ENCODE results near the gene SMC1B. TPM values are rescaled to one million over a fixed set of nuclear protein-coding genes. Genes with fewer than 3 reads are reported as not detected.

Gene SMC1B
- total and polyA plus RNA-seq, 4 donors: 0.02 to 0.05 TPM; not detected in 2

- no peak for DNase-seq (ENCODE audit: low spot score)
- H3K27ac ChIP-seq (ENCODE audit: low read depth in 1 of 2, low read length in 2 of 2): no peak overlapping the region
- WGBS: 95% methylated on average over 13 of the region's 13 CpGs
- no peaks in the 10 kb centered on the region for H3K9me3 ChIP-seq (ENCODE audit: control insufficient read depth in 4 of 4, low read length in 3 of 4)
- H3K4me1 ChIP-seq (ENCODE audit: control insufficient read depth in 4 of 4, insufficient read depth in 4 of 4, low read length in 3 of 4): no peaks in the 10 kb centered on the region
- H3K4me3 ChIP-seq (ENCODE audit: low read depth in 1 of 3, low read length in 3 of 3): no peak overlapping the region
- no peak overlapping the region for H3K9ac ChIP-seq (ENCODE audit: low read depth in 1 of 2, low read length in 2 of 2)
- TF ChIP-seq RAD21 (IDR thresholded peaks at IDR 0.05) (no peak), HNF4A (conservative IDR thresholded peaks at IDR 0.05) (no peak), JUND (IDR thresholded peaks at IDR 0.05) (no peak), FOXA1 (IDR thresholded peaks at IDR 0.05) (no peak), HNF4G (IDR thresholded peaks at IDR 0.05) (no peak), EGR1 (IDR thresholded peaks at IDR 0.05; ENCODE audit: low read depth in 2 of 2) (no peak), YY1 (IDR thresholded peaks at IDR 0.05) (no peak), ZBTB33 (IDR thresholded peaks at IDR 0.05) (no peak), FOXA2 (IDR thresholded peaks at IDR 0.05) (no peak), REST (IDR thresholded peaks at IDR 0.05) (no peak), NR2F2 (IDR thresholded peaks at IDR 0.05) (no peak), SP1 (IDR thresholded peaks at IDR 0.05) (no peak), CTCF (IDR thresholded peaks at IDR 0.05; ENCODE audit: low read depth, low read length, missing input control) (no peak), MAX (IDR thresholded peaks at IDR 0.05) (no peak), ATF3 (IDR thresholded peaks at IDR 0.05) (no peak), GABPA (IDR thresholded peaks at IDR 0.05 in 1 of 2, conservative IDR thresholded peaks at IDR 0.05 in 1 of 2) (no peak), TAF1 (conservative IDR thresholded peaks at IDR 0.05) (no peak)
- no peaks in the 10 kb centered on the region for H3K27me3 ChIP-seq (ENCODE audit: control insufficient read depth in 4 of 4, insufficient read depth in 4 of 4, low read length in 3 of 4)
- no peaks in the 10 kb centered on the region for H3K36me3 ChIP-seq (ENCODE audit: control insufficient read depth in 4 of 4, insufficient read depth in 3 of 4, low read depth in 1 of 4, low read length in 3 of 4)
Observed at GRCh38 chr22:45458532-45458931, 45.1 kb upstream of the SMC1B start.

GRCh38 chr22:45456811-45457210 lies 43.4 kb upstream of the SMC1B start:
- H3K9me3 ChIP-seq (ENCODE audit: control insufficient read depth in 4 of 4, low read length in 3 of 4): no peaks in the 10 kb centered on the region
- 89% methylated on average over 8 of the region's 8 CpGs for WGBS
- H3K36me3 ChIP-seq (ENCODE audit: control insufficient read depth in 4 of 4, insufficient read depth in 3 of 4, low read depth in 1 of 4, low read length in 3 of 4): no peaks in the 10 kb centered on the region
- no peak for DNase-seq (ENCODE audit: low spot score)
- H3K4me3 ChIP-seq (ENCODE audit: low read depth in 1 of 3, low read length in 3 of 3): no peak overlapping the region
- no peaks in the 10 kb centered on the region for H3K4me1 ChIP-seq (ENCODE audit: control insufficient read depth in 4 of 4, insufficient read depth in 4 of 4, low read length in 3 of 4)
- H3K27ac ChIP-seq (ENCODE audit: low read depth in 1 of 2, low read length in 2 of 2): no peak overlapping the region
- H3K9ac ChIP-seq (ENCODE audit: low read depth in 1 of 2, low read length in 2 of 2): no peak overlapping the region
- H3K27me3 ChIP-seq (ENCODE audit: control insufficient read depth in 4 of 4, insufficient read depth in 4 of 4, low read length in 3 of 4): no peaks in the 10 kb centered on the region
- TF ChIP-seq EGR1 (IDR thresholded peaks at IDR 0.05; ENCODE audit: low read depth in 2 of 2) (no peak), GABPA (IDR thresholded peaks at IDR 0.05 in 1 of 2, conservative IDR thresholded peaks at IDR 0.05 in 1 of 2) (no peak), RAD21 (IDR thresholded peaks at IDR 0.05) (no peak), ATF3 (IDR thresholded peaks at IDR 0.05) (no peak), CTCF (IDR thresholded peaks at IDR 0.05; ENCODE audit: low read depth, low read length, missing input control) (no peak), HNF4A (conservative IDR thresholded peaks at IDR 0.05) (no peak), TAF1 (conservative IDR thresholded peaks at IDR 0.05) (no peak), ZBTB33 (IDR thresholded peaks at IDR 0.05) (no peak), FOXA2 (IDR thresholded peaks at IDR 0.05) (no peak)
